KOPT-K1 (cell line): ENCODE data around the gene CNTN5.

Source experiments
- H3K27ac ChIP-seq: fragments of 200-600 bp; sonication (generic); 2 replicates; pipeline ENCODE4 v1.5.1; 2016; ENCODE audit warnings: antibody characterized with exemption, mild to moderate bottlenecking, low read depth, low read length; ENCODE audit not compliant: poor library complexity, severe bottlenecking
- H3K36me3 ChIP-seq: fragments of 200-600 bp; sonication (generic); 2 replicates; pipeline ENCODE4 v1.5.1; 2017; ENCODE audit warnings: antibody characterized with exemption, mild to moderate bottlenecking, low read length, moderate library complexity; ENCODE audit not compliant: insufficient read depth
- H3K9me3 ChIP-seq: fragments of 200-600 bp; sonication (generic); 2 replicates; pipeline ENCODE4 v1.5.1; 2017; ENCODE audit warnings: antibody characterized with exemption, low read length, mild to moderate bottlenecking; ENCODE audit not compliant: insufficient read depth, poor library complexity, severe bottlenecking

The CNTN5 gene

DNA sequence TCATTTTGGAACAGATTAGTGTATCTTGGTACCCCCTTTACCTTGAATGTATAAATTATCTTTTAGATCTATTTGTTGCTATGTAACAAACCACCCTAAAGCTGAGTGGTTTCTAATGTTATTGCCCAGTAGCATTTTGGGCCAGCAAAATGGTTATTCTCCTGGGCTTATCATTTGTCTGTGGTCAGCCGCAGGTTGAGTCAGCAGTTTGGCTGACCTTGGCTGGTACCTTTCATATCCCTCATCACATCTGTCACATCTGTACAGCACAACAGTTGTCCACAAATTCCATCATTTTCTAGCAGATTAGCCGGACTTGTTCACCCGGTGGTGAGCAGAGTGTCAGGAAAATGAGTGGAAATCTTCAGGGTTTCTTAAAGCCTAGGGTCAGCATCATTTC is 1077.8 kb downstream of the CNTN5 start:
- Histone ChIP-seq H3K36me3 (no peaks in the 10 kb centered on the region), H3K9me3 (no peaks in the 10 kb centered on the region), H3K27ac (no peak overlapping the region)

DNA sequence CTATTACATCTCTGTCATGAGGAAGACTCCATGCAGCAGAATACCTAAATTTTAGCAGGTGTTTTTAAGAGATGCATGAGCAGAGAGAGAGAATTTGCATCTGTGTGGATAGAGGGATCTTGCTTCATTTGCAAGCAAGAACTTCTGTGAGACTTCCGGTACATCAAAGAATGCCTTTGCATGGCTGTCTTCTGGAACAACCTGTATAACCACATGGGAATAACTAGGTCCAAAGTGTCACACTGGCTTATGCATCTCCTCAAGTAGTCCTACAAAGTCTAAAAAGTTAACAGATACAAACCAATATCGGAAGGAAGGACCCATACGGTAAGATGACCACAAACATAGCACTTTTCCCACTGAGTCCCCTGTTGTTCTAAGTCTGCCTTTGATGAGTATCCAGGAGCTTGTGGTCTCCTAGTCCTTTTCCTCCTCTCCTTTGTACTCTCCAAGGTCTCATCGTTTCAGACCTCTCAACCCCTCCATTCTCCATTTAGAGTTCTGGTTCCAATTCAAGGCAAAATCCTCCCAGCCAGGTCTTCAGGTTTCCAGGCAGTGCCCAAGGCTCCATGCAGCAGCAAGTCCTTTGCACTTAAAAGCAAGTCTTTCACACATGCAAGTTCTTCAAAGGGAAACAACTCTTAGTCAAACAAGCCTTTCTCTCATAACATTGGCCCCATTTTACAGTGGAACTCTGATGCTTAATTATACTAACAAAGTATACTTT is 1084.7 kb downstream of the CNTN5 start:
- Histone ChIP-seq H3K27ac (no peak overlapping the region), H3K36me3 (no peaks in the 10 kb centered on the region), H3K9me3 (no peaks in the 10 kb centered on the region)

DNA sequence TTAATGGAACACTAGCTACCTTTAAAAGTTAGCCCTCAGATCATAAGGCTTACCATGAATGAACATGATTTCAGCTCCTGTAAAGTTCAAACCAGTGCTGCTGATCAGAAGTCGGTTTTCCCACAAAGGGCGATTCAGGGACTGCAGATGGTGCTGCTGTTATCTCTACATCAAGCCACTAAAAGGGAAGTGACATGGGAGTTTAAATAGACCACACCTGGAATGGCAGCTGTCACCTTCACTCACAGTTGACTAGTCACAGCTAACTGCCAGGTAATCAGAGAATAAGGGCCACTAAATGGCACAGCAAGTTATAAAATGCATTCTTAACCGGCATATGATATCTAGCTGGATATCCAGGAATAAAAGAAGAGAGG is 1085.2 kb downstream of the CNTN5 start:
- no peaks in the 10 kb centered on the region for H3K36me3 ChIP-seq
- H3K27ac ChIP-seq, result no peak overlapping the region
- no peaks in the 10 kb centered on the region for H3K9me3 ChIP-seq

DNA sequence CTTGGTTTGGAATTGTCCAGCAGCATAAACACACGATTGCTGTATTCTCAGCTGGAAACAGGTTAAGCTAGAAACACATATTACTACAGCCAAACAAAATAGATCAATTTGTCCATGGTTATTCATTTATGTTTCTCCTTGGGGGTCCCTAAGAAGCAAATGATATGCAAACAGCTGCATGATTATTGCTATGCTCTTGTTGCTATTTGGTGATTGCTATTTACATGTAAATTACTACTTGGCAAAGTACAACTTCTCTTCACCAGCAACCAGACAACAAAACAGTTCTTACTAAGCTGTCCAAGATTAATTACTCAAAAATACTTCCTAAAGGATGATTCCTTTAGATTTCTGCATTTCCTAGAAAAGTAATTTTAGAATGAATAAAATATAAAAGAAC is 1098.4 kb downstream of the CNTN5 start:
- H3K36me3 ChIP-seq, result no peaks in the 10 kb centered on the region
- no peaks in the 10 kb centered on the region for H3K9me3 ChIP-seq
- no peak overlapping the region for H3K27ac ChIP-seq

DNA sequence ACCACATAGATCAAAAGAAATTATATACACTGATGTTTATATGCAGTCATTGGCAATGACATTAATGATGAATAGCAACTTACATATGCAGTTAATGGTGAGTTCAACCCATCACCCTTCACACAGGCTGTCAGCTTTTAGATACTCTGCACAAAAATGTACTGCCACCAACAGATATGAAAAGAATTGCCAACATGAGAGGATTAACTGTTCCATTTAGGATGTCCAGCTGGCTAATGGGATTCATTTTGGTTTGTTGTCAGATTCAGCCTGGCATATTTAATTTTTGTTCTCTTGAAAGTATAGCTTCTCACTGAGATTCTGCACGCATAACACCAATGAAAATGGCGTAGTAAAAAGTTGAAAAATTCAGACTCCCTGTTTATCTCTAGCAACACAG is 1112.4 kb downstream of the CNTN5 start:
- no peaks in the 10 kb centered on the region for H3K9me3 ChIP-seq
- H3K27ac ChIP-seq, result no peak overlapping the region
- no peaks in the 10 kb centered on the region for H3K36me3 ChIP-seq

DNA sequence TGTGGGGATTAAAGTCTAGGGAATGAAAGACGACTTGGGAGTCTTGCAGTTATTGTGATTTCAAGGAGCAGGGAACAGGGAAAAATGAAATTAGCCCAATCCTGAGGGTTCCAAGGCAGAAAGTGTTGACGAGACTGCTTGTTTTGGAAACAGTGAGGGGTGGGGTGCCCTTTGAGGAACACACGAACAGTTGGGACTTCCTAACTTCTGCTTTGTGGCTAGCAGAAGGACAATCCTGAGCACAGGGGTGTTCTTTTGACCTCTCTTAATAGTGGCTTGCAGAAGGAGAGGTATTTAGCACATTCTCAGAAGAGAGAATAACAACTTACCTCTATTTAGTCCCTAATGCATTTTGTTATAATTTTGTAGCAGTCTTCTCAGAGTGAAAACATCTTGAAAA is 1120.5 kb downstream of the CNTN5 start:
- H3K9me3 ChIP-seq, result no peaks in the 10 kb centered on the region
- H3K36me3 ChIP-seq, result no peaks in the 10 kb centered on the region
- no peak overlapping the region for H3K27ac ChIP-seq

DNA sequence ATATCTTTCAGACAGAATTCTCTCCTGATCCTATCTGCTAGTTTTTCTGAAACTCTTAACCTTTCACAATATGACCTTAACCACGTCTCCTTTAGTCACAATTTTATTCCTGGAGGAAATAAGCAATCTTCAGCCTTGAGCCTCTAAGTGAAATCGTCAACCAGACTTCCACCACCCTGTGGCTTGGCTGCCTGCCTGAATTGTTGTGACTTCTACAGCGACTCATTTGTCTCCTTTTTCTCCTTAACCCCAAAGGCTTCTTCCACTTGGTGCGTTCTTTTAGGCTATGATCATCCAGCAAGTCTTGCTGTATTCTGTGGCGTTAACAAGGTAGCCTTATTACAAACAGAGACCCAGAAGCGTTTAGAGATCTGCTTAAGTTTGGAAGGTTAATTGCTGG is 1131.2 kb downstream of the CNTN5 start:
- H3K36me3 ChIP-seq, result no peaks in the 10 kb centered on the region
- no peak overlapping the region for H3K27ac ChIP-seq
- no peaks in the 10 kb centered on the region for H3K9me3 ChIP-seq

DNA sequence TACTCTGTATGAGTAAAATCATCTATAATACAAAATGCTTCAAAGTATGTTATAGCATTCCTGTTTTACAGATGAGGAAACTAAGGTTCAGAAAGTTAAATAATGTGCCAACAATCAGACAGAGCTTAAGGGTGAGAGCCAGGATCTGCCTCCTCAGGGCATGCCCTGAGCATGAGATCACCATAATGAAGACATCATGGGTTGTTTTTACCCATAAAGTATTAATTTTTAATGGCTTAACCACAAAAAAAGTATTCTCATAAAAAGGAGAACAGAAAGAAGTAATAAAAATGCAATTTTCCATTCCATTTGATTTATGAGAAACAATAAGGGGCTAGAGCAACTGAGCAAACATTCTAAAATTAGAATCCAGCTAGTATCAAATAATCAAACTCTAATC is 1132.0 kb downstream of the CNTN5 start:
- no peaks in the 10 kb centered on the region for H3K9me3 ChIP-seq
- no peak overlapping the region for H3K27ac ChIP-seq
- H3K36me3 ChIP-seq, result no peaks in the 10 kb centered on the region

DNA sequence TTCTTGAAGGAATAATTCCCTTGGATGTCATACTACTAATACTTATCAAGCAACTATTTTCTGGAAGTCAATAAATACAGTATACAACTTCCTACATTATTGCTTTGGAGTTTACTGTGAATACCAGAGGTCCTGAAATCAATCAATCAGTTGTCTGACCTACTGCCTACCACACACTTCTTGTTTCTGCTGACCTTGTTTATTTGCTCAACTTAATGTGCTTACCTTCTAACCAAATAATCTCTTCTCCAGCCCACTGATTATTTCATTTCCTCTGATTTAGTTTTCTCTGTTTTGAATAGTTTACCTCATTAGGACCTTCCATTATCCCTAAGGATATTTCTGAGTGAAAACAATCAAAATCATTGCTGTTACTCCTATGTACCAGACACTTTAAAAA is 1142.7 kb downstream of the CNTN5 start:
- Histone ChIP-seq H3K27ac (no peak overlapping the region), H3K9me3 (no peaks in the 10 kb centered on the region), H3K36me3 (no peaks in the 10 kb centered on the region)

DNA sequence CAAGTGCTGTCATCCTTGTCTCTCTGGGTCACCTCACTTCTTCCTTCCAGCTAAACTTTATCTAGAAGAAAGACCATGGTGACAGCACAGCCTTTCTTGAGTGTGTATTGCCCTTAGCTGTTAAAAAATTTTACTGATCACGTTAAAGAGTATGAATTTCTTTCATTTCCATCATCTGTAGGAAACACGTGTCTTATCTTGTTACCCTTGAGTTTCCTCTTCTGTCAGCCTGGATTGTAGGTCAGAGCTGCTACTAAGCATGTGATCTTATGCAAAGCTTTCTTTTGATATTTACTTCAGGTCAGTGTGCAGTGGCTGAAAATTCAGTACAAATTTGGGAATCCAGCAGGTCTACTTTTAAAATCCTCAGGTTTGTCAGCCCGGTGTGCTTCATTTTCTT is 1154.1 kb downstream of the CNTN5 start:
- Histone ChIP-seq H3K36me3 (no peaks in the 10 kb centered on the region), H3K27ac (no peak overlapping the region), H3K9me3 (no peaks in the 10 kb centered on the region)

DNA sequence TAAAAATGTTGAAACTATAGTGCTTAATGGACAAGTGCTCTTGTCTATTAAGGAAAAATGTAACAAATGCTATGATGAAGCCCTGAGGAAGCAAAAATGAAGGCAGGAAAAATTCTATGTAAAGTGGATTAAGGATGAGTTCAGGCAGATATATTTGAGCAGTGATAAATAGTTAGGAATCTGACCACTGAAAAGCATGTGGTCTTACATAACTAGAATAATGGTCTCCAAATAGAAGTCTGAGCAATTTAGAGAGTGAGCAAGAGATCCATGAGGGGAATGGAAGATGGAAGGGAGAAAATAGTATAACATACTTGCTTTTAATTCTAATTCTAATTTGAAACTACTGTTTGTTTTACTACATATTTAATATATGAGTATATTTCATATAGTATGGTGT is 1155.7 kb downstream of the CNTN5 start:
- H3K27ac ChIP-seq, result no peak overlapping the region
- no peaks in the 10 kb centered on the region for H3K9me3 ChIP-seq
- H3K36me3 ChIP-seq, result no peaks in the 10 kb centered on the region

DNA sequence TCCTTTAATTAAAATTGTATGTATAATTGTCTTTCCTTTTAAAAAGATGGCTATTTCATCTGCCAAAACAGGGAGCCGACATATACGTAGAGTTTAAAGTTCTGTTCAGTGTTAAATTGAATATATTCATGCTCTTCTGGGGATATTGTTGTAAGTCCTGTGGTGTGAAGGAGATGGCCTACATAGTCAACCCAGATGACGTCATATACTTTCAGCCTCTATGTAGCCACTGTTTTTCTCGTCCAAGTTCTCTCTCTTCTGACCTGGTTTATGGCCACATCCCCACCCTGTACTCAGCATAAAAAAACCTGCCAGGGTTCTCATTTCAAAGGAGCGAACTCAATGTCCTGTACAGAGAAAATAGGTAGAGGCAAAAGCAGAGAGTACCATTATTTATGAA is 1156.9 kb downstream of the CNTN5 start:
- H3K27ac ChIP-seq, result no peak overlapping the region
- H3K36me3 ChIP-seq, result no peaks in the 10 kb centered on the region
- H3K9me3 ChIP-seq, result no peaks in the 10 kb centered on the region

DNA sequence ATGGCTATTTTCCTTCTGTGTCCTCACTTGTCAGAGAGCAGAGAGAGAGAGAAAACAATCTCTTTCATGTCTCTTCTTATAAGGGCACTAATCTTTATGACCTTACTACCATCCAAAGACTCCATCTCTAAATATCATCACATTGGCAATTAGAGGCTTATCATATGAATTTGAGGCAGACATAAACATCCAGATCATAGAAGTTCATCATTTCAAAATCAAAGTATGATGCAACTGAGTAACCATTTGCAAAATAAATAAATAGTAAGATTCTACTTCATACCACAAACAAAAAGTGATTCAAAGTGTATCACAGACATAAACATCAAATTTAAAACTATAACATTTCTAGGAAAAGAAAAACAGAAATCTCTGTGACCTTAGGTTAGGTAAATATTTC is 1161.6 kb downstream of the CNTN5 start:
- H3K9me3 ChIP-seq, result no peaks in the 10 kb centered on the region
- no peaks in the 10 kb centered on the region for H3K36me3 ChIP-seq

DNA sequence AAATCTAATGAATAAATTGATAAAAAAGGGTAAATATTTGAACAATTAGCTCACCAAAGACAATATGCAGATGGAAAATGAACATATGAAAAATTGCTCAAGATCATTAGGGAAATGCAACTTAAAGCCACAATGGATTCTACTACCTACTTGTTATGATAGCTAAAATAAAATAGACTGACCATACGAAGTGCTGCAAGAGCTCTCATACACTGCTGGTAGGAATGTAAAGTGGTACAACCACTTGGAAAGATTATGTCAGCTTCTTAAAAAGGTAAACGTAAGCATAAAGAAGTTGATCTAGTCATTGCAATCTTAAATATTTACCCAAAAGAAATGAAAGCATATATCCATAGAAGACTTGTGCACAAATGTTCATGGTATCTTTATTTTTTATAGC is 1162.2 kb downstream of the CNTN5 start:
- no peaks in the 10 kb centered on the region for H3K36me3 ChIP-seq
- H3K27ac ChIP-seq, result no peak overlapping the region
- H3K9me3 ChIP-seq, result no peaks in the 10 kb centered on the region

More for the DNA sequence above, 1161.6 kb downstream of the CNTN5 start:
- no peak overlapping the region for H3K27ac ChIP-seq

DNA sequence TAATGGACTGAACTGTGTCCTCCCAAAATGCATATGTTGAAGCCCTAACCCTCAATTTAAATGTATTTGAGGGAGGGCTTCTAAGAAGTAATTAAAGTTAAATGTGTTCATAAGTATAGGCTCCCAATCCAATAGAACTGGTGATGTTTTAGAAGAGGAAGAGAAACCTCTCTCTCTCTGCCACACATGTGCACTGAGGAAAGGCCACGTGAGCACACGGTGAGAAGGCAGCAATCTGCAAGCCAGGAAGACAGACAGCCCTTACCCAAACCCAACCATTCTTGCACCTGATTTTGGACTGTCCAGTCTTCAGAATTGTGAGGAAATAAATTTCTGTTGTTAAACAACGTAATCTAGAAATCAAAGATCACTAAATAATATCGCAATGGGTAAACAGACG is 1164.8 kb downstream of the CNTN5 start:
- no peaks in the 10 kb centered on the region for H3K9me3 ChIP-seq
- no peak overlapping the region for H3K27ac ChIP-seq
- H3K36me3 ChIP-seq, result no peaks in the 10 kb centered on the region

DNA sequence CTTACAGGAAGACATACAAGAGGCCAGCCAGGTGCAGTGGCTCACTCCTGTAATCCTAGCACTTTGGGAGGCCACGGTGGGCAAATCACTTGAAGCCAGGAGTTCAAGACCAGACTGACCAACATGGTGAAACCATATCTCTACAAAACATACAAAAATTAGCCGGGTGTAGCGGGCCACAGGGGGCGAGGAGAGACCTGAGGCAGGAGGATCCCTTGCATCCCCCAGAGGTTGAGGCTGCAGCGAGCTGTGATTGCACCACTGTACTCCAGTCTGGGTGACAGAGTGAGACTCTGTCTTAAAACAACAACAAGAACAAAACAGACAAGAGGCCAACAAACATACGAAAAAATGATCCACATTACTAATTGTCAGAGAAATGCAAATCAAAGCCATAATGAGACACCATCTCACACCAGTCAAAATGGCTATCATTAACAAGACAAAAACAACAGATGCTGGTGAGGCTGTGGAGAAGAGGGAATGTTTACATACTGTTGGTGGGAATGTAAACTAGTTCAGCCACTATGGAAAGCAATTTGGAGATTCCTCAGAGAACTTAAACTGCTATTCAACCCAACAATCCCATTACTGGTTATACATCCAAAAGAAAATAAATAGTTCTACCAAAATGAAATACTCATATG is 1167.5 kb downstream of the CNTN5 start:
- Histone ChIP-seq H3K36me3 (no peaks in the 10 kb centered on the region), H3K27ac (no peak overlapping the region), H3K9me3 (no peaks in the 10 kb centered on the region)
